H9 (cell line): Measurements from ENCODE around the gene KAT6B. TPM values are rescaled to one million over a fixed set of nuclear protein-coding genes. Genes with fewer than 3 reads are reported as not detected.

Source experiments
- DNase-seq: peaks from one replicate; pipeline ENCODE4 v3.0.0-alpha.2; 2017
- H2AFZ ChIP-seq: one replicate; pipeline ENCODE4 v1.6.1; 2013; ENCODE audit warnings: mild to moderate bottlenecking, low read length, control low read depth, moderate library complexity
- H2AK5ac ChIP-seq: 2 replicates; pipeline ENCODE4 v1.6.1; 2013; ENCODE audit warnings: low read length, control low read depth, mixed read lengths; ENCODE audit not compliant: insufficient read length
- H2BK120ac ChIP-seq: one replicate; pipeline ENCODE4 v1.6.1; 2013; ENCODE audit warnings: low read depth, mild to moderate bottlenecking, low read length, control low read depth, inconsistent platforms; ENCODE audit not compliant: poor library complexity, severe bottlenecking
- H2BK12ac ChIP-seq: 2 replicates; pipeline ENCODE4 v1.6.1; 2013; ENCODE audit warnings: low read length, control low read depth, mixed read lengths, low read depth; ENCODE audit not compliant: insufficient read length
- H2BK15ac ChIP-seq: 2 replicates; pipeline ENCODE4 v1.6.1; 2013; ENCODE audit warnings: low read depth, low read length, control low read depth
- H2BK20ac ChIP-seq: one replicate; pipeline ENCODE4 v1.6.1; 2013; ENCODE audit warnings: low read depth, mild to moderate bottlenecking, low read length, control low read depth, inconsistent platforms; ENCODE audit not compliant: poor library complexity, severe bottlenecking
- H2BK5ac ChIP-seq: 2 replicates; pipeline ENCODE4 v1.6.1; 2013; ENCODE audit warnings: low read length, control low read depth, mixed read lengths; ENCODE audit not compliant: insufficient read length
- H3K14ac ChIP-seq: 2 replicates; pipeline ENCODE4 v1.6.1; 2013; ENCODE audit warnings: low read length, control low read depth; ENCODE audit not compliant: insufficient read depth
- H3K18ac ChIP-seq: 2 replicates; pipeline ENCODE4 v1.6.1; 2013; ENCODE audit warnings: low read depth, mild to moderate bottlenecking, mixed read lengths, low read length, control low read depth; ENCODE audit not compliant: insufficient read length
- H3K23ac ChIP-seq: 2 replicates; pipeline ENCODE4 v1.6.1; 2013; ENCODE audit warnings: low read length, control low read depth, mixed read lengths, low read depth; ENCODE audit not compliant: insufficient read length
- H3K23me2 ChIP-seq: 2 replicates; pipeline ENCODE4 v1.6.1; 2013; ENCODE audit warnings: low read depth, mild to moderate bottlenecking, mixed read lengths, low read length, control low read depth; ENCODE audit not compliant: insufficient read length, poor library complexity, severe bottlenecking
- H3K27ac ChIP-seq: 2 replicates; pipeline ENCODE4 v1.5.1; 2013; ENCODE audit warnings: low read length, control low read depth, mixed read lengths, low read depth; ENCODE audit not compliant: insufficient read length
- H3K27me3 ChIP-seq: 2 replicates; pipeline ENCODE4 v1.6.1; 2013; ENCODE audit warnings: low read length, control low read depth, inconsistent platforms; ENCODE audit not compliant: insufficient read depth
- H3K4ac ChIP-seq: 2 replicates; pipeline ENCODE4 v1.6.1; 2013; ENCODE audit warnings: low read depth, mild to moderate bottlenecking, control low read depth, inconsistent platforms, low read length, moderate library complexity
- H3K4me1 ChIP-seq: 2 replicates; pipeline ENCODE4 v1.6.1; 2013; ENCODE audit warnings: low read length, control low read depth, inconsistent platforms; ENCODE audit not compliant: insufficient read depth
- H3K4me2 ChIP-seq: 2 replicates; pipeline ENCODE4 v1.6.1; 2013; ENCODE audit warnings: low read length, control low read depth, mixed read lengths; ENCODE audit not compliant: insufficient read length, insufficient read depth
- H3K56ac ChIP-seq: 2 replicates; pipeline ENCODE4 v1.6.1; 2013; ENCODE audit warnings: low read depth, mild to moderate bottlenecking, mixed read lengths, low read length, control low read depth; ENCODE audit not compliant: insufficient read length
- H3K79me1 ChIP-seq: 2 replicates; pipeline ENCODE4 v1.6.1; 2013; ENCODE audit warnings: low read depth, mild to moderate bottlenecking, moderate library complexity, low read length, control low read depth, inconsistent platforms; ENCODE audit not compliant: insufficient read depth, poor library complexity, severe bottlenecking
- H3K79me2 ChIP-seq: 2 replicates; pipeline ENCODE4 v1.6.1; 2013; ENCODE audit warnings: low read length, control low read depth, inconsistent platforms; ENCODE audit not compliant: insufficient read depth
- H3K9ac ChIP-seq: 2 replicates; pipeline ENCODE4 v1.6.1; 2013; ENCODE audit warnings: low read length, control low read depth, mixed read lengths; ENCODE audit not compliant: insufficient read length; ENCODE audit errors: extremely low read depth
- H3K9me3 ChIP-seq: one replicate; pipeline ENCODE4 v1.6.1; 2013; ENCODE audit warnings: low read depth, low read length, inconsistent platforms; ENCODE audit not compliant: control insufficient read depth
- H3T11ph ChIP-seq: one replicate; pipeline ENCODE4 v1.6.1; 2013; ENCODE audit warnings: mild to moderate bottlenecking, low read length, control low read depth, inconsistent platforms
- H4K20me1 ChIP-seq: one replicate; pipeline ENCODE4 v1.6.1; 2013; ENCODE audit not compliant: control insufficient read depth, insufficient read length, insufficient read depth
- H4K5ac ChIP-seq: 2 replicates; pipeline ENCODE4 v1.6.1; 2013; ENCODE audit warnings: low read depth, mild to moderate bottlenecking, mixed read lengths, low read length, control low read depth; ENCODE audit not compliant: insufficient read length
- H4K8ac ChIP-seq: replicated peaks from 2 replicates; pipeline ENCODE4 v1.6.1; 2013; ENCODE audit warnings: low read length, control low read depth, mixed read lengths, low read depth; ENCODE audit not compliant: insufficient read length
- H4K91ac ChIP-seq: 2 replicates; pipeline ENCODE4 v1.6.1; 2013; ENCODE audit warnings: low read depth, mild to moderate bottlenecking, moderate library complexity, mixed read lengths, low read length, control low read depth; ENCODE audit not compliant: insufficient read length
- H3K27ac Mint-ChIP-seq, 3 experiments: 2 replicates in 2 of 3; 3 replicates in 1 of 3; pipeline ENCODE4 v1.8.0; 2020 to 2021; ENCODE audit warnings: mixed read lengths in 3 of 3, mild to moderate bottlenecking in 1 of 3, moderate library complexity in 1 of 3
- H3K27me3 Mint-ChIP-seq: 2 replicates; pipeline ENCODE4 v1.8.0; 2021; ENCODE audit warnings: low read depth, mild to moderate bottlenecking, moderate library complexity, mixed read lengths
- H3K36me3 Mint-ChIP-seq, 3 experiments: 2 replicates in 2 of 3; 3 replicates in 1 of 3; pipeline ENCODE4 v1.8.0; 2020 to 2021; ENCODE audit warnings: low read depth in 3 of 3, mixed read lengths in 3 of 3; ENCODE audit not compliant: insufficient read depth in 1 of 3
- H3K4me1 Mint-ChIP-seq, 2 experiments: 2 replicates each; pipeline ENCODE4 v1.8.0; 2020; ENCODE audit warnings: mixed read lengths in 2 of 2
- H3K4me3 Mint-ChIP-seq, 2 experiments: 2 replicates in 1 of 2; 3 replicates in 1 of 2; pipeline ENCODE4 v1.8.0; 2020 to 2021; ENCODE audit warnings: mild to moderate bottlenecking in 2 of 2, mixed read lengths in 2 of 2, moderate library complexity in 1 of 2
- H3K9me3 Mint-ChIP-seq, 2 experiments: 2 replicates in 1 of 2; 3 replicates in 1 of 2; pipeline ENCODE4 v1.8.0; 2020; ENCODE audit warnings: mild to moderate bottlenecking in 2 of 2, mixed read lengths in 2 of 2, moderate library complexity in 1 of 2
- WGBS: extraction: QIAGEN DNeasy Blood & Tissue Kit; methylation state at CpG from one replicate; pipeline ENCODE4 v1.1.7; 2013; ENCODE audit warnings: missing lambda C conversion rate, low lambda C conversion rate, mixed read lengths; ENCODE audit not compliant: insufficient read length; ENCODE audit errors: extremely low coverage; 5-methylcytosine and 5-hydroxymethylcytosine counted together
- total RNA-seq: library from RNA; stranded (reverse); gene quantifications from 2 replicates; pipeline ENCODE4 v1.2.1, GENCODE V29; 2021
- TF ChIP-seq, protein P1 (sequence below): fragments of 200-600 bp; sonication (generic); conservative IDR thresholded peaks from 3 replicates; pipeline ENCODE4 v1.8.0; 2021; ENCODE audit warnings: antibody characterized with exemption, mild to moderate bottlenecking

Gene KAT6B
- total RNA-seq, 1 experiment from 2014 or later: 34.2 TPM

GRCh38 chr10:75032119-75032518 is 205.7 kb downstream of the KAT6B start:
- Mint-ChIP-seq H3K4me1 (peaks cover 7% of the 10 kb centered on the region in 2 experiments; a peak in 2 of 4 replicates), H3K4me3 (no peak overlapping the region), H3K36me3 (peaks cover 6 to 29% (median 21%) of the 10 kb centered on the region in 3 experiments; a peak in 5 of 7 replicates), H3K9me3 (no peaks in the 10 kb centered on the region), H3K27me3 (no peaks in the 10 kb centered on the region), H3K27ac (no peak overlapping the region)
- Histone ChIP-seq H3K4me2 (no peak overlapping the region), H3K9ac (no peak overlapping the region), H2BK15ac (no peak overlapping the region), H4K20me1 (no peaks in the 10 kb centered on the region), H3K56ac (no peak overlapping the region), H2AK5ac (no peak overlapping the region), H4K8ac (no peak overlapping the region), H3K9me3 (no peaks in the 10 kb centered on the region), H2BK120ac (no peak overlapping the region), H3K23me2 (no peaks in the 10 kb centered on the region), H2BK5ac (no peak overlapping the region), H3K4me1 (no peaks in the 10 kb centered on the region), H3K23ac (no peak overlapping the region), H3K79me2 (no peaks in the 10 kb centered on the region), H4K5ac (no peak overlapping the region), H3K27ac (no peak overlapping the region), H3K18ac (no peak overlapping the region), H3K79me1 (no peaks in the 10 kb centered on the region), H2BK20ac (no peak overlapping the region), H4K91ac (no peak overlapping the region), H2AFZ (no peak overlapping the region), H2BK12ac (no peak overlapping the region), H3T11ph (no peak overlapping the region), H3K14ac (no peak overlapping the region), H3K4ac (no peak overlapping the region), H3K27me3 (no peaks in the 10 kb centered on the region)
- WGBS: no CpG with 5 or more reads among the region's 3 CpGs
- TF ChIP-seq, protein P1, sequence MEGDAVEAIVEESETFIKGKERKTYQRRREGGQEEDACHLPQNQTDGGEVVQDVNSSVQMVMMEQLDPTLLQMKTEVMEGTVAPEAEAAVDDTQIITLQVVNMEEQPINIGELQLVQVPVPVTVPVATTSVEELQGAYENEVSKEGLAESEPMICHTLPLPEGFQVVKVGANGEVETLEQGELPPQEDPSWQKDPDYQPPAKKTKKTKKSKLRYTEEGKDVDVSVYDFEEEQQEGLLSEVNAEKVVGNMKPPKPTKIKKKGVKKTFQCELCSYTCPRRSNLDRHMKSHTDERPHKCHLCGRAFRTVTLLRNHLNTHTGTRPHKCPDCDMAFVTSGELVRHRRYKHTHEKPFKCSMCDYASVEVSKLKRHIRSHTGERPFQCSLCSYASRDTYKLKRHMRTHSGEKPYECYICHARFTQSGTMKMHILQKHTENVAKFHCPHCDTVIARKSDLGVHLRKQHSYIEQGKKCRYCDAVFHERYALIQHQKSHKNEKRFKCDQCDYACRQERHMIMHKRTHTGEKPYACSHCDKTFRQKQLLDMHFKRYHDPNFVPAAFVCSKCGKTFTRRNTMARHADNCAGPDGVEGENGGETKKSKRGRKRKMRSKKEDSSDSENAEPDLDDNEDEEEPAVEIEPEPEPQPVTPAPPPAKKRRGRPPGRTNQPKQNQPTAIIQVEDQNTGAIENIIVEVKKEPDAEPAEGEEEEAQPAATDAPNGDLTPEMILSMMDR: no peak
- DNase-seq: no peak
